HG02759 (cell line): ENCODE data around the gene PCDHB12.
"Not testable (repeated sequence)": the region's sequence is repeated elsewhere in the genome, so short reads cannot be mapped to it uniquely, and the experiment has no call there.

ENCODE experiments used
- ATAC-seq: cut with Tn5 transposase; IDR thresholded peaks from one replicate; pipeline ENCODE4 v1.9.1; 2021; ENCODE audit warnings: mild to moderate bottlenecking, moderate library complexity; ENCODE audit not compliant: unreplicated experiment

PCDHB12 gene

DNA sequence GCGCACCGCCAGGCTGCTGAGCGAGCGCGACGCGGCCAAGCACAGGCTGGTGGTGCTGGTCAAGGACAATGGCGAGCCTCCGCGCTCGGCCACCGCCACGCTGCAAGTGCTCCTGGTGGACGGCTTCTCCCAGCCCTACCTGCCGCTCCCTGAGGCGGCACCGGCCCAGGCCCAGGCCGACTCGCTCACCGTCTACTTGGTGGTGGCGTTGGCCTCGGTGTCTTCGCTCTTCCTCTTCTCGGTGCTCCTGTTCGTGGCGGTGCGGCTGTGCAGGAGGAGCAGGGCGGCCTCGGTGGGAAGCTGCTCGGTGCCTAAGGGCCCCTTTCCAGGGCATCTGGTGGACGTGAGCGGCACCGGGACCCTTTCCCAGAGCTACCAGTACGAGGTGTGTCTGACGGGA is 6.9 kb upstream of the PCDHB12 start:
- ATAC-seq, result not testable (repeated sequence)

DNA sequence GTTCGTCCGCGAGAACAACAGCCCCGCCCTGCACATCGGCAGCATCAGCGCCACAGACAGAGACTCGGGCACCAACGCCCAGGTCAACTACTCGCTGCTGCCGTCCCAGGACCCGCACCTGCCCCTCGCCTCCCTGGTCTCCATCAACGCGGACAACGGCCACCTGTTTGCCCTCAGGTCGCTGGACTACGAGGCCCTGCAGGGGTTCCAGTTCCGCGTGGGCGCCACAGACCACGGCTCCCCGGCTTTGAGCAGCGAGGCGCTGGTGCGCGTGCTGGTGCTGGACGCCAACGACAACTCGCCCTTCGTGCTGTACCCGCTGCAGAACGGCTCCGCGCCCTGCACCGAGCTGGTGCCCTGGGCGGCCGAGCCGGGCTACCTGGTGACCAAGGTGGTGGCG is 1.8 kb downstream of the PCDHB12 start:
- ATAC-seq, result not testable (repeated sequence)

DNA sequence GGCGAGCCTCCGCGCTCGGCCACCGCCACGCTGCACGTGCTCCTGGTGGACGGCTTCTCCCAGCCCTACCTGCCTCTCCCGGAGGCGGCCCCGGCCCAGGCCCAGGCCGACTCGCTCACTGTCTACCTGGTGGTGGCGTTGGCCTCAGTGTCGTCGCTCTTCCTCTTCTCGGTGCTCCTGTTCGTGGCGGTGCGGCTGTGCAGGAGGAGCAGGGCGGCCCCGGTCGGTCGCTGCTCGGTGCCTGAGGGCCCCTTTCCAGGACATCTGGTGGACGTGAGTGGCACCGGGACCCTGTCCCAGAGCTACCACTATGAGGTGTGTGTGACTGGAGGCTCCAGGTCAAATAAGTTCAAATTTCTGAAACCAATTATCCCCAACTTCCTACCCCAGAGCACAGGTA is 2.3 kb downstream of the PCDHB12 start:
- not testable (repeated sequence) for ATAC-seq

DNA sequence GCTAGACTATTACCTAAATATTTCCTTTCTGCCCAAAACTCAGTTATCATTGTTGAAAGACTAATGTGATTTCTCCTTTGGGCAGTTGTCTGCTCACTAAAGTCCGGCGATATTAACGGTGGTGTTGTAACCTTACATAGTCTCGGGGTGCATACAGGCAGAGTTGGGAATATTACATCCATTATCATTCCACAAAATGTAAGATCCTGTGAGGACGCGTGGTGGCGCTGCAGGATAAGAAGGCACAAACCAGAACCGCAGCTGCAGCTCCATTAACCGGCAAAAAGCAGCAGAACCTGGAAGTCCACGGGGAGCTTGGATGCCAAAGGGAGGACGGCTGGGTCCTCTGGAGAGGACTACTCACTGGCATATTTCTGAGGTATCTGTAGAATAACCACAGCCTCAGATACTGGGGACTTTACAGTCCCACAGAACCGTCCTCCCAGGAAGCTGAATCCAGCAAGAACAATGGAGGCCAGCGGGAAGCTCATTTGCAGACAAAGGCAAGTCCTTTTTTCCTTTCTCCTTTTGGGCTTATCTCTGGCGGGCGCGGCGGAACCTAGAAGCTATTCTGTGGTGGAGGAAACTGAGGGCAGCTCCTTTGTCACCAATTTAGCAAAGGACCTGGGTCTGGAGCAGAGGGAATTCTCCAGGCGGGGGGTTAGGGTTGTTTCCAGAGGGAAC is 5.3 kb downstream of the PCDHB12 start, which contains the start of gene PCDHB13:
PCDHB13 (plus strand) TSS at position 264 of the 684 bp plus-strand sequence; CDS start at position 469, 205 bp downstream.
- not testable (repeated sequence) for ATAC-seq

DNA sequence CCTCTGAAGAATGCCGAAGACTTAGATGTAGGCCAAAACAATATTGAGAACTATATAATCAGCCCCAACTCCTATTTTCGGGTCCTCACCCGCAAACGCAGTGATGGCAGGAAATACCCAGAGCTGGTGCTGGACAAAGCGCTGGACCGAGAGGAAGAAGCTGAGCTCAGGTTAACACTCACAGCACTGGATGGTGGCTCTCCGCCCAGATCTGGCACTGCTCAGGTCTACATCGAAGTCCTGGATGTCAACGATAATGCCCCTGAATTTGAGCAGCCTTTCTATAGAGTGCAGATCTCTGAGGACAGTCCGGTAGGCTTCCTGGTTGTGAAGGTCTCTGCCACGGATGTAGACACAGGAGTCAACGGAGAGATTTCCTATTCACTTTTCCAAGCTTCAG is 6.1 kb downstream of the PCDHB12 start:
- ATAC-seq, result not testable (repeated sequence)

DNA sequence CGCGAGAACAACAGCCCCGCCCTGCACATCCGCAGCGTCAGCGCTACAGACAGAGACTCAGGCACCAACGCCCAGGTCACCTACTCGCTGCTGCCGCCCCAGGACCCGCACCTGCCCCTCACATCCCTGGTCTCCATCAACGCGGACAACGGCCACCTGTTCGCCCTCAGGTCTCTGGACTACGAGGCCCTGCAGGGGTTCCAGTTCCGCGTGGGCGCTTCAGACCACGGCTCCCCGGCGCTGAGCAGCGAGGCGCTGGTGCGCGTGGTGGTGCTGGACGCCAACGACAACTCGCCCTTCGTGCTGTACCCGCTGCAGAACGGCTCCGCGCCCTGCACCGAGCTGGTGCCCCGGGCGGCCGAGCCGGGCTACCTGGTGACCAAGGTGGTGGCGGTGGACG is 7.0 kb downstream of the PCDHB12 start:
- ATAC-seq, result not testable (repeated sequence)

DNA sequence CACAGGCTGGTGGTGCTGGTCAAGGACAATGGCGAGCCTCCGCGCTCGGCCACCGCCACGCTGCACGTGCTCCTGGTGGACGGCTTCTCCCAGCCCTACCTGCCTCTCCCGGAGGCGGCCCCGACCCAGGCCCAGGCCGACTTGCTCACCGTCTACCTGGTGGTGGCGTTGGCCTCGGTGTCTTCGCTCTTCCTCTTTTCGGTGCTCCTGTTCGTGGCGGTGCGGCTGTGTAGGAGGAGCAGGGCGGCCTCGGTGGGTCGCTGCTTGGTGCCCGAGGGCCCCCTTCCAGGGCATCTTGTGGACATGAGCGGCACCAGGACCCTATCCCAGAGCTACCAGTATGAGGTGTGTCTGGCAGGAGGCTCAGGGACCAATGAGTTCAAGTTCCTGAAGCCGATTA is 7.5 kb downstream of the PCDHB12 start:
- ATAC-seq, result not testable (repeated sequence)

DNA sequence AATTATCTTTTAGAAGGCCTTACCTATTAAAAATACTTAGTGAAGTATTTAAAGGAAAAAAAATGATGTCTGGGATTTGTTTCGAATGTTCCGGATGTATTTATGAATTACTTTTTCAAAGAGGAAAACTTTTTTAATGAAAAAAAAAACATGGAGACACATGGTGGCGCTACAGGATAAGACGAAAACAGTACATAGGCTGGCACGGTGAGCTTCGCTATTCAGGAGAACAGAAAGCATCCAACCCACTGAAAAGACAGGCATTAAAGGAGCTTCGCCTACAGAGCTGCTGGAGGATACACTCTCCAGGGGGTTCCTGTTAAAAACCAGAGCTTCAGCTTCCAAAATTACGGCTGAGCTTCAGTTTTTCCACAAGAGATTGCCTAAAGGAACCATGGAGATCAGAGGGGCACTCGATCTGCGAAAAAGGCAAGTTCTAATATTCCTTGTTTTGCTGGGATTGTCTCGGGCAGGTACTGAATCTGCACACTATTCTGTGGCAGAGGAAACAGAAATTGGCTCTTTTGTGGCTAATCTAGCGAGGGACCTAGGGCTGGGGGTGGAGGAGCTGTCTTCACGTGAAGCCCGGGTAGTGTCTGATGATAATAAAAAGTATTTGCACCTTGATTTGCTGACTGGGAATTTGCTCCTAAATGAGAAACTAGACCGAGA is 14.7 kb downstream of the PCDHB12 start, which contains the start of gene PCDHB14:
PCDHB14 (plus strand) TSS at position 232 of the 672 bp plus-strand sequence; CDS start at position 395, 163 bp downstream.
- no peak for ATAC-seq

DNA sequence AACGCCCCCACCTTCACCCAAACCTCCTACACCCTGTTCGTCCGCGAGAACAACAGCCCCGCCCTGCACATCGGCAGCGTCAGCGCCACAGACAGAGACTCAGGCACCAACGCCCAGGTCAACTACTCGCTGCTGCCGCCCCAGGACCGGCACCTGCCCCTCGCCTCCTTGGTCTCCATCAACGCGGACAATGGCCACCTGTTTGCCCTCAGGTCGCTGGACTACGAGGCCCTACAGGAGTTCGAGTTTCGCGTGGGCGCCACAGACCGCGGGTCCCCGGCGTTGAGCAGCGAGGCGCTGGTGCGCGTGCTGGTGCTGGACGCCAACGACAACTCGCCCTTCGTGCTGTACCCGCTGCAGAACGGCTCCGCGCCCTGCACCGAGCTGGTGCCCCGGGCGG is 16.3 kb downstream of the PCDHB12 start:
- ATAC-seq, result not testable (repeated sequence)

DNA sequence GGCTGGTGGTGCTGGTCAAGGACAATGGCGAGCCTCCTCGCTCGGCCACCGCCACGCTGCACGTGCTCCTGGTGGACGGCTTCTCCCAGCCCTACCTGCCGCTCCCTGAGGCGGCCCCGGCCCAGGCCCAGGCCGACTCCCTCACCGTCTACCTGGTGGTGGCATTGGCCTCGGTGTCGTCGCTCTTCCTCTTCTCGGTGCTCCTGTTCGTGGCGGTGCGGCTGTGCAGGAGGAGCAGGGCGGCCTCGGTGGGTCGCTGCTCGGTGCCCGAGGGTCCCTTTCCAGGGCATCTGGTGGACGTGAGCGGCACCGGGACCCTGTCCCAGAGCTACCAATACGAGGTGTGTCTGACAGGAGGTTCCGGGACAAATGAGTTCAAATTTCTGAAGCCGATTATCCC is 16.9 kb downstream of the PCDHB12 start:
- ATAC-seq, result not testable (repeated sequence)

DNA sequence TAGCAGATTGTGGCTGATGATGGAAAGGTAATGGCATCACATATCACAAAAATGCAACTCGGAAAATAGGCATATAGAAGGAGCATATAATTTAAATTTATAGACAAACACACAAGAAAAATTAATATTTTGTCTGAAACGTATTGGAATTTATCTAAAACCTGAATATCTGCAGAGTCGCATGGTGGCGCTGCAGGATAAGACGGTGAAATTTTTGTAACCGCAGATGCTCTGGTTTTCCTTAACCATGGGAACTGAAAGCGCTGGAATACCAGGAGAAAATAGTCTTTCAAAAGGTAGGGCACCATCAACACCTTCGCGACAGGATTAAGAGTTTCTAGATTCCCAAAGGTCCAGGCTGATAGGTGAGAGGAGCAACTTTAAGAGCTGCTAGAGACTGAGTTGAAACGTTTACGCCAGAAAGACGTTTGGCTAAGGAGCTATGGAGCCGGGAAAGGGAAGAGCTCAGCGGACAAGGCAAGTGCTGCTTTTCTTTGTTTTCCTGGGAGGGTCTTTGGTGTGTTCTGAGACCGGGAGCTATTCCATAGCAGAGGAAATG is 25.7 kb downstream of the PCDHB12 start:
- ATAC-seq, result no peak

DNA sequence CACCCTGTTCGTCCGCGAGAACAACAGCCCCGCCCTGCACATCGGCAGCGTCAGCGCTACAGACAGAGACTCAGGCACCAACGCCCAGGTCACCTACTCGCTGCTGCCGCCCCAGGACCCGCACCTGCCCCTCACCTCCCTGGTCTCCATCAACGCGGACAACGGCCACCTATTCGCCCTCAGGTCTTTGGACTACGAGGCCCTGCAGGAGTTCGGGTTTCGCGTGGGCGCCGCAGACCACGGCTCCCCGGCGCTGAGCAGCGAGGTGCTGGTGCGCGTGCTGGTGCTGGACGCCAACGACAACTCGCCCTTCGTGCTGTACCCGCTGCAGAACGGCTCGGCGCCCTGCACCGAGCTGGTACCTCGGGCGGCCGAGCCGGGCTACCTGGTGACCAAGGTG is 27.4 kb downstream of the PCDHB12 start:
- ATAC-seq, result not testable (repeated sequence)

DNA sequence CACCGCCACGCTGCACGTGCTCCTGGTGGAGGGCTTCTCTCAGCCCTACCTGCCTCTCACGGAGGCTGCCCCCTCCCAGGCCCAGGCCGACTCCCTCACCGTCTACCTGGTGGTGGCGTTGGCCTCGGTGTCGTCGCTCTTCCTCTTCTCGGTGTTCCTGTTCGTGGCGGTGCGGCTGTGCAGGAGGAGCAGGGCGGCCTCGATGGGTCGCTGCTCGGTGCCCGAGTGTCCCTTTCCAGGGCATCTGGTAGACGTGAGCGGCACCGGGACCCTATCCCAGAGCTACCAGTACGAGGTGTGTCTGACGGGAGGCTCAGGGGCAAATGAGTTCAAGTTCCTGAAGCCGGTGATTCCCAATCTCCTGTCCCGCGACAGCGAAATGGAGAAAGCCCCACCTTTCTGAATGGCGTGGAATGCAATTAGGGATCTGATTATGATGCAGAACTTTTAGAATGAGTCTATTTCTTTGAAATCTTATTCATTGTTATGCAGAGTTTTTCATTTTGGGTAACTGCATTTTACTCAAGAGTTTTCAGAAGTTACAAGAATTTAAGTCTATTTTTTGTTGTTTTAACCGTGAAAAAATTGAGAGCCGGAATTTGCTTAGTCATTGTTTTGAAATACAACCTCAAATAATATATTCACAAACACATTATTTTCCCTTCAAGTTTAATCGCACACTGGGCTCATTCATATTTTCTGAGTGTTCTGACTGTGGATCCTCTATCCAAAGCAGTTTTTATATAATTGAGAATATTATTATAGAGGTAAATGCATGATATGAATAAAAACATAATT is 28.2 kb downstream of the PCDHB12 start:
- ATAC-seq, result no peak

DNA sequence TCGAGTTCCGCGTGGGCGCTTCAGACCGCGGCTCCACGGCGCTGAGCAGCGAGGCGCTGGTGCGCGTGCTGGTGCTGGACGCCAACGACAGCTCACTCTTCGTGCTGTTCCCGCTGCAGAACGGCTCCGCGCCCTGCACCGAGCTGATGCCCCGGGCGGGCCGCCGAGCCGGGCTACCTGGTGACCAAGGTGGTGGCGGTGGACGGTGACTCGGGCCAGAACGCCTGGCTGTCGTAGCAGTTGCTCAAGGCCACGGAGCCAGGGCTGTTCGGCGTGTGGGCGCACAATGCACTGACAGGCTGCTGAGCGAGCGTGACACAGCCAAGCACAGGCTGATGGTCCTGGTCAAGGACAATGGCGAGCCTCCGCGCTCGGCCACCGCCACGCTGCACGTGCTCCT is 33.0 kb downstream of the PCDHB12 start:
- no peak for ATAC-seq

DNA sequence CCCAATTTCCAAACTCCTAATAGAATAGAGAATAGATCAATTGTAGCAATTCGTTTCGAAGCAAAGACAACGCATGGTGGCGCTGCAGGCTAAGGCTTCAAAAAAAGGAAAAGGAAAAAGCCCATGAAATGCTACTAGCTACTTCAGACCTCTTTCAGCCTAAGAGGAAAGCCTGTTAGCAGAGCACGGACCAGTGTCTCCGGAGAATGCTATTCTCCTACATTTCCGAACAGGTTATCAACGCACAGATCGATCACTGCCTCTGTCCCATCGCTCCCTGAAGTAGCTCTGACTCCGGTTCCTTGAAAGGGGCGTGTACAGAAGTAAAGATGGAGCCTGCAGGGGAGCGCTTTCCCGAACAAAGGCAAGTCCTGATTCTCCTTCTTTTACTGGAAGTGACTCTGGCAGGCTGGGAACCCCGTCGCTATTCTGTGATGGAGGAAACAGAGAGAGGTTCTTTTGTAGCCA is 36.8 kb downstream of the PCDHB12 start, which contains the start of gene PCDHB15:
PCDHB15 (plus strand) TSS at position 146 of the 468 bp plus-strand sequence; CDS start at position 330, 184 bp downstream.
- ATAC-seq, result no peak

DNA sequence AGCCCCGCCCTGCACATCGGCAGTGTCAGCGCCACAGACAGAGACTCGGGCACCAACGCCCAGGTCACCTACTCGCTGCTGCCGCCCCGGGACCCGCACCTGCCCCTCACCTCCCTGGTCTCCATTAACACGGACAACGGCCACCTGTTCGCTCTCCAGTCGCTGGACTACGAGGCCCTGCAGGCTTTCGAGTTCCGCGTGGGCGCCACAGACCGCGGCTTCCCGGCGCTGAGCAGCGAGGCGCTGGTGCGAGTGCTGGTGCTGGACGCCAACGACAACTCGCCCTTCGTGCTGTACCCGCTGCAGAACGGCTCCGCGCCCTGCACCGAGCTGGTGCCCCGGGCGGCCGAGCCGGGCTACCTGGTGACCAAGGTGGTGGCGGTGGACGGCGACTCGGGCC is 38.5 kb downstream of the PCDHB12 start:
- not testable (repeated sequence) for ATAC-seq

DNA sequence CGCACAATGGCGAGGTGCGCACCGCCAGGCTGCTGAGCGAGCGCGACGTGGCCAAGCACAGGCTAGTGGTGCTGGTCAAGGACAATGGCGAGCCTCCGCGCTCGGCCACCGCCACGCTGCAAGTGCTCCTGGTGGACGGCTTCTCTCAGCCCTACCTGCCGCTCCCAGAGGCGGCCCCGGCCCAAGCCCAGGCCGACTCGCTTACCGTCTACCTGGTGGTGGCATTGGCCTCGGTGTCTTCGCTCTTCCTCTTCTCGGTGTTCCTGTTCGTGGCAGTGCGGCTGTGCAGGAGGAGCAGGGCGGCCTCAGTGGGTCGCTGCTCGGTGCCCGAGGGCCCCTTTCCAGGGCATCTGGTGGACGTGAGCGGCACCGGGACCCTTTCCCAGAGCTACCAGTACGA is 38.9 kb downstream of the PCDHB12 start:
- ATAC-seq, result not testable (repeated sequence)

DNA sequence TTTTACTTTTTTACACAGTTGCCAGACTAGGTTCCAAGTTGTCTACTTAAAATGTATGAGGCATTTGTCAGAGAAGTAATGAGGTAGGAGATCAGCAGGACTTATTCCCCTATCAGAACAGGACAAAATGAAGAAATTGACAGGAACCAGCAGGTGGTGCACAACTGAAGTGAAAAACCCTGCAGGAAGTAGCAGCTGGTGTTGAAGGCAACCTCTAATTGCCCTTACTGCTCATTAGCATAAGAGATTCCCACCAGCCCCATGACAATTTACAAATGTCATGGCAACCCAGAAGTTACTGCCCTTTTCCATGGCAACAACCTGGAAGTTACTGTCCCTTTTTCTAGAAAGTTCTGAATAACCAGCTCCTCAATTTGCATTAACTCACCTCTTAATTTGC is 42.1 kb downstream of the PCDHB12 start:
- ATAC-seq, result no peak

DNA sequence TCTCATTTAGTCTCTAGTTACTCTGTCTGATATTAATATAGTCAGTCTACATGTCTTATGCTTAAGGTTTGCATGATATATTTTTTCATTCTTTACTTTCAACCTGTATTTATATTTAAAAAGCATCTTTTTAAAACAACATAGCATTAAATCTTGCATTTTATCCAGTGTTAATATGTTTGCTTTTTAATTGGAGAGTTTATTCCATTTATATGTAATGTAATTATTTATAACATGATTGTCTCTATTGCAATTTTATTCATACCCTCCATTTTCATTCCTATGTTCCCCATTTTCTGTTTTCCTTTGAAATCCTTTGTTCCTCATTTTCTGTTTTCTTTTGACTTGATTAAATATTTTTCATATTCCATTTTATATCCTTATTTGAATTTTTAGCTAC is 49.9 kb downstream of the PCDHB12 start:
- no peak for ATAC-seq

DNA sequence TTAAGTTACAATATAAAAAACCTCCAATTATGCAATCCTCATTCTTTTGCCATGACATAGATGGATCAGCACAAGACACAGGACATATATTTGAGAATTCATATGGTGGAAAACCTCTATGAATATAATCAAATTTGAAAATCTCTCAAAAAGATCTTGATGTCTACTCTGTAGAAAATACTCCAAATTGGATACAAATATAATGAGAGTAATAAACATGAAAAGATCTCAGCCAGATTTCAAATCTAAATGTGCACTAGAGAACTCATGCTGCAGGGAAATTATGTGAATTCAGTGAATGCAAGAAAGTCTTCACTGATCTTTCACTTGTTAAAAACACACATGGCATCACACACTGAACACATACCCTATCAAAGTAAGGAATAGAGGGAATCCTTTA is 50.4 kb downstream of the PCDHB12 start:
- no peak for ATAC-seq
